Esophagus muscularis mucosa (tissue), 4 donors: ENCODE results near the gene CENPS. TPM values are rescaled to one million over a fixed set of nuclear protein-coding genes. Genes with fewer than 3 reads are reported as not detected.

ENCODE experiments used
- DNase-seq: peaks from one replicate; pipeline ENCODE4 v3.0.0-alpha.2; 2017; ENCODE audit errors: extremely low spot score
- H3K27ac ChIP-seq, 4 donors: fragments of 200-600 bp; sonication (generic); replicated peaks in 1 of 4; 1 replicate in 3 of 4; 2 replicates in 1 of 4; pipeline ENCODE4 v1.5.1; 2016 to 2019; ENCODE audit warnings: mild to moderate bottlenecking in 1 of 4
- H3K27me3 ChIP-seq, 4 donors: fragments of 200-600 bp; sonication (generic); one replicate each; pipeline versions ENCODE4 v1.5.1 to v1.6.0; 2016 to 2019
- H3K36me3 ChIP-seq, 4 donors: fragments of 200-600 bp; sonication (generic); one replicate each; pipeline ENCODE4 v1.5.1; 2016 to 2019
- H3K4me1 ChIP-seq, 4 donors: fragments of 200-600 bp; sonication (generic); one replicate each; pipeline ENCODE4 v1.5.1; 2016 to 2019
- H3K4me3 ChIP-seq, 4 donors: fragments of 200-600 bp; sonication (generic); 1 replicate in 2 of 4; 2 replicates in 2 of 4; pipeline ENCODE4 v1.5.1; 2016 to 2019; ENCODE audit warnings: mild to moderate bottlenecking in 4 of 4, moderate library complexity in 1 of 4
- H3K9me3 ChIP-seq, 4 donors: fragments of 200-600 bp; sonication (generic); 1 replicate in 3 of 4; 2 replicates in 1 of 4; pipeline ENCODE4 v1.5.1; 2016 to 2019
- CTCF ChIP-seq, 3 experiments: fragments of 200-600 bp in 2 of 3; fragments of 450-650 bp in 1 of 3; sonication (generic) in 2 of 3; IDR thresholded peaks; one replicate each; pipeline ENCODE4 v1.5.1; 2017 to 2019; ENCODE audit warnings: antibody characterized with exemption in 3 of 3, mild to moderate bottlenecking in 2 of 3, moderate library complexity in 1 of 3
- EP300 ChIP-seq: sonication (generic); formaldehyde crosslinking; IDR thresholded peaks from one replicate; pipeline ENCODE4 v1.6.1; 2017; ENCODE audit warnings: antibody characterized with exemption
- POLR2A ChIP-seq: fragments of 450-650 bp; IDR thresholded peaks from one replicate; pipeline ENCODE4 v1.6.1; 2017; ENCODE audit warnings: antibody characterized with exemption, moderate library complexity, mild to moderate bottlenecking, low read depth
- POLR2AphosphoS5 ChIP-seq, 2 donors: sonication (generic); formaldehyde crosslinking; IDR thresholded peaks; one replicate each; pipeline ENCODE4 v1.6.1; 2017; ENCODE audit warnings: antibody characterized with exemption in 2 of 2
- WGBS: methylation state at CpG from one replicate; pipeline ENCODE4 v1.1.5; 2018; 5-methylcytosine and 5-hydroxymethylcytosine counted together
- intact Hi-C: fragments of 100-400 bp; cut with DNase I; formaldehyde crosslinking; loops from one replicate; pipeline ENCODE4 v1.15.1; 2023
- total RNA-seq, 4 donors: library from RNA; depleted of rRNA; stranded (reverse); fragments of >200 nt; gene quantifications; one replicate each; pipeline versions ENCODE4 v1.1.0 to v1.2.1, GENCODE V29; 2016

Gene CENPS
- total RNA-seq, 4 donors from 2014 or later: 4.0 to 13.3 (median 6.1) TPM

GRCh38 chr1:10400013-10400412 lies 30.2 kb upstream of the CENPS start:
- intact Hi-C loops: no loop called here
- no peak for DNase-seq

GRCh38 chr1:10401281-10401680 lies 29.0 kb upstream of the CENPS start:
- intact Hi-C loops: no loop called here
- Histone ChIP-seq H3K9me3 (no peaks in the 10 kb centered on the region), H3K27ac (peak overlapping the region in 2 of 4 donors; percentile 25 to 50), H3K27me3 (no peaks in the 10 kb centered on the region), H3K4me3 (no peak overlapping the region), H3K4me1 (peaks cover 13 to 38% (median 27%) of the 10 kb centered on the region in 4 donors), H3K36me3 (peaks cover 33 to 50% (median 44%) of the 10 kb centered on the region in 4 donors)
- 64% methylated on average over 1 of the region's 1 CpG for WGBS
- no peak for DNase-seq
- TF ChIP-seq POLR2A (no peak), POLR2AphosphoS5 (IDR thresholded peaks at IDR 0.05) (no peak), EP300 (no peak), CTCF (IDR thresholded peaks at IDR 0.05) (no peak)

More at GRCh38 chr1:10400013-10400412, 30.2 kb upstream of the CENPS start:
- Histone ChIP-seq H3K27ac (peak overlapping the region; percentile 84 to 93 (median 88)), H3K4me3 (peak overlapping the region; percentile 73 to 89 (median 86)), H3K9me3 (no peaks in the 10 kb centered on the region), H3K36me3 (peaks cover 21 to 37% (median 31%) of the 10 kb centered on the region in 4 donors), H3K4me1 (peaks cover 13 to 38% (median 27%) of the 10 kb centered on the region in 4 donors), H3K27me3 (no peaks in the 10 kb centered on the region)
- 58% methylated on average over 8 of the region's 8 CpGs for WGBS
- TF ChIP-seq CTCF (IDR thresholded peaks at IDR 0.05): no peak
- no peak for TF ChIP-seq EP300
- TF ChIP-seq POLR2AphosphoS5 (IDR thresholded peaks at IDR 0.05): no peak
- TF ChIP-seq POLR2A: no peak

- Histone ChIP-seq H3K36me3 (peaks cover 40 to 65% (median 59%) of the 10 kb centered on the region in 4 donors), H3K4me1 (peaks cover 13 to 33% (median 24%) of the 10 kb centered on the region in 4 donors), H3K27me3 (no peaks in the 10 kb centered on the region), H3K9me3 (no peaks in the 10 kb centered on the region), H3K27ac (no peak overlapping the region), H3K4me3 (no peak overlapping the region)
- intact Hi-C loops: no loop called here
- TF ChIP-seq POLR2AphosphoS5 (IDR thresholded peaks at IDR 0.05): no peak
- no peak for TF ChIP-seq CTCF (IDR thresholded peaks at IDR 0.05)
- TF ChIP-seq EP300: no peak
- WGBS: 95% methylated on average over 9 of the region's 9 CpGs
- no peak for DNase-seq
Observed at GRCh38 chr1:10402729-10403274, 27.4 kb upstream of the CENPS start.

- no peak for DNase-seq
- intact Hi-C loops: no loop called here
- H3K27ac ChIP-seq: no peak overlapping the region
- peaks cover 67 to 100% (median 100%) of the 10 kb centered on the region in 4 donors for H3K36me3 ChIP-seq
- TF ChIP-seq CTCF (IDR thresholded peaks at IDR 0.05) (no peak), POLR2A (no peak), POLR2AphosphoS5 (IDR thresholded peaks at IDR 0.05) (no peak), EP300 (no peak)
- WGBS: 80% methylated on average over 2 of the region's 2 CpGs
- H3K4me1 ChIP-seq: no peaks in the 10 kb centered on the region
- no peak overlapping the region for H3K4me3 ChIP-seq
- H3K27me3 ChIP-seq: no peaks in the 10 kb centered on the region
- H3K9me3 ChIP-seq: no peaks in the 10 kb centered on the region
Observed at GRCh38 chr1:10407201-10407600, 23.0 kb upstream of the CENPS start.
